ENCODE measurements around the gene ARHGAP22. TPM values are rescaled to one million over a fixed set of nuclear protein-coding genes. Genes with fewer than 3 reads are reported as not detected.

ARHGAP22 gene
- polyA plus RNA-seq, 1 of the 3 experiments (the other 2 are of a cell fraction), result 12.4 TPM

- TF ChIP-seq CHD2 (IDR thresholded peaks at IDR 0.05; ENCODE audit: low read length, partially characterized antibody) (no peak), USF1 (IDR thresholded peaks at IDR 0.05; ENCODE audit: borderline replicate concordance, low read depth) (no peak), TCF12 (IDR thresholded peaks at IDR 0.05) (no peak), EP300 (IDR thresholded peaks at IDR 0.05; ENCODE audit: borderline replicate concordance in 1 of 2, low read depth in 1 of 2, low read length in 1 of 2) (no peak), RFX5 (IDR thresholded peaks at IDR 0.05; ENCODE audit: low read length) (no peak), FOSL2 (IDR thresholded peaks at IDR 0.05; ENCODE audit: borderline replicate concordance, low read depth) (no peak), RXRA (IDR thresholded peaks at IDR 0.05; ENCODE audit: borderline replicate concordance, low read depth) (no peak), GABPA (IDR thresholded peaks at IDR 0.05; ENCODE audit: low read depth) (no peak), RCOR1 (IDR thresholded peaks at IDR 0.05; ENCODE audit: low read length) (no peak)
These were observed 144.7 kb downstream of the ARHGAP22 start (continued) for GRCh38 chr10:48460182-48460581.

- H3K4me1 ChIP-seq (ENCODE audit: control insufficient read depth in 1 of 2, insufficient read depth in 2 of 2, low read depth in 1 of 2, low read length in 1 of 2), result peaks cover 3 to 53% of the 10 kb centered on the region in 2 experiments; a peak in 2 of 4 replicates
- ChIA-PET CTCF (interaction anchor here (1.1 to 2.5 kb wide), 4 partner anchors 12 to 197 kb away, joined by 3 to 10 read pairs (median 4); no protein-coding TSS in a partner anchor), POLR2A (no interaction called here)
- TF ChIP-seq ELF1 (IDR thresholded peaks at IDR 0.05), result no peak
- TF ChIP-seq YY1 (IDR thresholded peaks at IDR 0.05; ENCODE audit: low read depth), result no peak
- no peak for TF ChIP-seq RAD21 (IDR thresholded peaks at IDR 0.05; ENCODE audit: low read length)
- H3K9me3 ChIP-seq, result no peaks in the 10 kb centered on the region
- H3K27me3 ChIP-seq (ENCODE audit: insufficient read depth), result no peaks in the 10 kb centered on the region
- DNase-seq, result no peak
- no peak overlapping the region for H3K4me2 ChIP-seq
- no peak overlapping the region for H3K9ac ChIP-seq
- H3K9me2 ChIP-seq, result no peaks in the 10 kb centered on the region
- H2AFZ ChIP-seq (ENCODE audit: low read depth), result no peak overlapping the region
- no peak overlapping the region for H3K4me3 ChIP-seq (ENCODE audit: low read depth in 2 of 2, low read length in 1 of 2)
- H3K36me3 ChIP-seq (replicated peaks in 1 of 2; ENCODE audit: control insufficient read depth in 1 of 2, insufficient read depth in 2 of 2, low read length in 1 of 2), result peaks cover 0 to 5% of the 10 kb centered on the region in 2 experiments
- H3F3A ChIP-seq (replicated peaks; ENCODE audit: insufficient read depth), result no peaks in the 10 kb centered on the region
- peaks cover 16% of the 10 kb centered on the region; the same call in 1 of the 2 replicates for H3K79me2 ChIP-seq (ENCODE audit: insufficient read depth)
- no peak overlapping the region for H3K27ac ChIP-seq (ENCODE audit: low read depth in 2 of 2, low read length in 1 of 2)
- peaks cover 25% of the 10 kb centered on the region; the same call in 1 of the 2 replicates for H4K20me1 ChIP-seq (ENCODE audit: insufficient read depth)
- 84% methylated on average over 12 of the region's 23 CpGs for WGBS (ENCODE audit: low lambda C conversion rate)
These were observed 145.4 kb downstream of the ARHGAP22 start for GRCh38 chr10:48459270-48460150.

- Histone ChIP-seq H3K4me3 (ENCODE audit: low read depth in 2 of 2, low read length in 1 of 2) (no peak overlapping the region), H3K9me3 (no peaks in the 10 kb centered on the region), H3K27ac (ENCODE audit: low read depth in 2 of 2, low read length in 1 of 2) (no peak overlapping the region), H3F3A (replicated peaks; ENCODE audit: insufficient read depth) (no peaks in the 10 kb centered on the region), H3K9ac (no peak overlapping the region), H3K36me3 (replicated peaks in 1 of 2; ENCODE audit: control insufficient read depth in 1 of 2, insufficient read depth in 2 of 2, low read length in 1 of 2) (peaks cover 0 to 8% of the 10 kb centered on the region in 2 experiments), H3K4me1 (ENCODE audit: control insufficient read depth in 1 of 2, insufficient read depth in 2 of 2, low read depth in 1 of 2, low read length in 1 of 2) (peaks cover 3 to 45% of the 10 kb centered on the region in 2 experiments; a peak in 2 of 4 replicates), H4K20me1 (ENCODE audit: insufficient read depth) (peaks cover 17% of the 10 kb centered on the region; the same call in 1 of the 2 replicates), H3K4me2 (no peak overlapping the region), H3K9me2 (no peaks in the 10 kb centered on the region), H2AFZ (ENCODE audit: low read depth) (no peak overlapping the region), H3K79me2 (ENCODE audit: insufficient read depth) (peaks cover 16% of the 10 kb centered on the region; the same call in 1 of the 2 replicates), H3K27me3 (ENCODE audit: insufficient read depth) (no peaks in the 10 kb centered on the region)
- ChIA-PET POLR2A (no interaction called here), CTCF (interaction anchor here (0.9 to 2.5 kb wide), 4 partner anchors 11 to 198 kb away, joined by 3 to 10 read pairs (median 4); no protein-coding TSS in a partner anchor)
- TF ChIP-seq GABPA (IDR thresholded peaks at IDR 0.05; ENCODE audit: low read depth) (no peak), ZBTB33 (IDR thresholded peaks at IDR 0.05; ENCODE audit: borderline replicate concordance, low read depth) (no peak), TCF12 (IDR thresholded peaks at IDR 0.05) (no peak), JUND (IDR thresholded peaks at IDR 0.05) (no peak), NRF1 (IDR thresholded peaks at IDR 0.05; ENCODE audit: low read depth, low read length) (no peak), IRF3 (IDR thresholded peaks at IDR 0.05; ENCODE audit: low read depth, low read length) (no peak), NFIC (IDR thresholded peaks at IDR 0.05; ENCODE audit: borderline replicate concordance) (no peak), FOSL2 (IDR thresholded peaks at IDR 0.05; ENCODE audit: borderline replicate concordance, low read depth) (no peak), EP300 (IDR thresholded peaks at IDR 0.05; ENCODE audit: borderline replicate concordance in 1 of 2, low read depth in 1 of 2, low read length in 1 of 2) (no peak), SIN3A (IDR thresholded peaks at IDR 0.05; ENCODE audit: borderline replicate concordance, low read depth, low read length) (no peak)
- no peak for DNase-seq
- WGBS (ENCODE audit: low lambda C conversion rate), result 100% methylated on average over 1 of the region's 6 CpGs
These were observed 146.2 kb downstream of the ARHGAP22 start for GRCh38 chr10:48458662-48459048.
